NB4 (cell line): Measurements from ENCODE around the gene COL23A1.

Source experiments
- DNase-seq: peaks from one replicate; pipeline ENCODE4 v3.0.0; 2010; ENCODE audit warnings: low read depth
- H3K4me3 ChIP-seq: one replicate; pipeline ENCODE4 v1.5.1; 2011; ENCODE audit warnings: mild to moderate bottlenecking, low read depth, low read length, moderate library complexity
- MYC ChIP-seq: IDR thresholded peaks from 2 replicates; pipeline ENCODE4 v1.6.1; 2011; ENCODE audit warnings: low read depth, low read length
- POLR2A ChIP-seq: IDR thresholded peaks from 2 replicates; pipeline ENCODE4 v1.6.1; 2011; ENCODE audit warnings: mild to moderate bottlenecking; ENCODE audit not compliant: insufficient read length; ENCODE audit errors: extremely low read depth
- TF ChIP-seq, protein P1 (sequence below): IDR thresholded peaks from one replicate; pipeline ENCODE4 v1.5.1; 2012; ENCODE audit warnings: low read depth, low read length
- TF ChIP-seq, protein P2 (sequence below): IDR thresholded peaks from 2 replicates; pipeline ENCODE4 v1.6.1; 2011; ENCODE audit warnings: low read depth, low read length

Gene COL23A1

DNA sequence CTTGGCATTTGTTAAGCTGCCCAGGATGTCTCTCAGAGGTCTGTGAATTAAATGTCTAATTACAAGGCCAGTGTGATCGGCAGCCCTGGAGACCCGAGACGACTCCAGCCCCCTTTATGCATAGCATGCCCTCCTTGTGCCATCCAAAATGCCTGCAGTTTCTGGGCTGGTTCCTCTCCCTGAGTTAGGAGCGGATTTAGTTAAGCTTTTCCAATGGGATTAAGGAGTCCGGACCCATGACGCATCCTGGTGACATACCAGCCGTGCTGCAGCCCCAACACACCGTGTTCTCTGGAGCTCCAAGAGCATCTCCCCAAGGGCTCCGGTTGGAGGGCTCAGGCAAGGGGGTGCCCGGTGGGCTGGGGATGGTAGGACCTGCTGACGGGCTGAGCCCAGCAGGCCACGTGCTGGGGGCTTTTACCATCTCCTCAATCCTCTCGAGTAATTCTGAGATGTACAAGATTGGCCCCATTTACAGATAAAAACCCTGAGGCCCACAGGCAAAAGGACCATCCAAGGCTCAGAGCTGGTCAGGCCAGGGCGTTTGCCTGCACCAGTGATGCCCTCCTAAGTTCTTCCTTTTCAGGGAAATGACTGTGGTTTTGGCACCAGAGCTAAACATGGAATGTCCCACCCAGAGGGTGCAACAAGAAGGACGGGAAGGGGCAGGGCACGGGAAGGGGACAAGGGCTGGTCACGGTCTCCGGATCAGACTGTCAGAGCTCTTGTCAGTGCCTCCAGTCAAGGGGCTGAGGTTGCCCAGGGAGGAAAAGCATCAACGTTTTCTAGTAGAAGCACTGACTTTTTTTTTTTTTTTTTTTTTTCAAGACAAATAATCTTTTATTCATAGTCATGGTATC lies 275.0 kb downstream of the COL23A1 start:
- no peak for DNase-seq
- TF ChIP-seq POLR2A (no peak), MYC (no peak)
- TF ChIP-seq, protein P1, sequence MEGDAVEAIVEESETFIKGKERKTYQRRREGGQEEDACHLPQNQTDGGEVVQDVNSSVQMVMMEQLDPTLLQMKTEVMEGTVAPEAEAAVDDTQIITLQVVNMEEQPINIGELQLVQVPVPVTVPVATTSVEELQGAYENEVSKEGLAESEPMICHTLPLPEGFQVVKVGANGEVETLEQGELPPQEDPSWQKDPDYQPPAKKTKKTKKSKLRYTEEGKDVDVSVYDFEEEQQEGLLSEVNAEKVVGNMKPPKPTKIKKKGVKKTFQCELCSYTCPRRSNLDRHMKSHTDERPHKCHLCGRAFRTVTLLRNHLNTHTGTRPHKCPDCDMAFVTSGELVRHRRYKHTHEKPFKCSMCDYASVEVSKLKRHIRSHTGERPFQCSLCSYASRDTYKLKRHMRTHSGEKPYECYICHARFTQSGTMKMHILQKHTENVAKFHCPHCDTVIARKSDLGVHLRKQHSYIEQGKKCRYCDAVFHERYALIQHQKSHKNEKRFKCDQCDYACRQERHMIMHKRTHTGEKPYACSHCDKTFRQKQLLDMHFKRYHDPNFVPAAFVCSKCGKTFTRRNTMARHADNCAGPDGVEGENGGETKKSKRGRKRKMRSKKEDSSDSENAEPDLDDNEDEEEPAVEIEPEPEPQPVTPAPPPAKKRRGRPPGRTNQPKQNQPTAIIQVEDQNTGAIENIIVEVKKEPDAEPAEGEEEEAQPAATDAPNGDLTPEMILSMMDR: no peak
- TF ChIP-seq, protein P2, sequence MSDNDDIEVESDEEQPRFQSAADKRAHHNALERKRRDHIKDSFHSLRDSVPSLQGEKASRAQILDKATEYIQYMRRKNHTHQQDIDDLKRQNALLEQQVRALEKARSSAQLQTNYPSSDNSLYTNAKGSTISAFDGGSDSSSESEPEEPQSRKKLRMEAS: no peak
- H3K4me3 ChIP-seq: no peak overlapping the region

DNA sequence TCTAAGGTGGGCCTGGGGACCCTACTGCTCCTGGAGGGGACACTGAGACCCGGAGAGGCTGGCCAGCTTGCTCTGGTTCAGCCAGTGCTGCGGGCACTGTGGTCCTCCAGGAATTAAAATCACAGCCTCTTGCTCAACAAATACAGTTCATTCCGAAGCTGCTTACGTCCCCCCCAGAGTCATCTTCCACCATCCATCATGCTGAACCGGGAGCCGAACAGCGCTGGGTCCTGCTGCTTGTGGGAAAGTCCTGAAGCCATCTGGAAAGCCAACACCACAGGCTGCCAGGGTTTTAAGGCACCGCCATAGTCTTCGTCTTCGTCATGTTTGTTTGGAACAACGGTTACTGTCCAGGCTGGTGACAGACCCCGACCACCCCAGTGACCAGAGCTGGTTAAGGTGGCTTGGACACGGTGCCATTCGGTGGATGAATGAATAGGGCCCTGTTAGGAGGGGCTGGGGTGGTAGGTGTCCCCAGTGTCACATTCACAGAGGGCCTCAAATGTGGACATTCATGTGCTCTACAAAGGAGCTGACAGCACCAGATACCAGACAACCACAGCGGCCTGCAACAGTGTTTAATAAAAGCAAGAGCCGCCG lies 276.0 kb downstream of the COL23A1 start:
- TF ChIP-seq, protein P2: no peak
- TF ChIP-seq POLR2A: no peak
- TF ChIP-seq, protein P1: no peak
- no peak for TF ChIP-seq MYC
- no peak for DNase-seq
- H3K4me3 ChIP-seq: no peak overlapping the region

DNA sequence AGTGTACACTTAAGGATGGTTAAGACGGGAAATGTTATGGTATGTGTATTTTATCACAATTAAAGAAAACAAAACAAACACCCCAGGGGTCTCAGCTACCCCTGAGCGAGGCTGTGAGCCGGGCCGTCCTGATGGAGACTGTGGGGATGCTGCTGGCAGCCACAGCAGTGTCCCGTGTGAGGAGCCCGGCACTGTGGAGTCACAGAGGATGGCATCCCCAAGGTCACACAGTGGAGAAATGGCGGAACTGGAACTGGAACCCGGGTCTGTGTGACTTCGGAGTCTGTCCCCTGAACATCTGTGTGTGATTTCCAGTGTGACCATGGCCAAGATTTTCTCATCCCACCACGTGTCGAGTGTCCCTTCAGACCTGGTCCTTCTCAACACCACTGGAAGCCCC lies 276.9 kb downstream of the COL23A1 start:
- H3K4me3 ChIP-seq: peak overlapping the region; percentile 43
- no peak for DNase-seq
- TF ChIP-seq, protein P2: no peak
- TF ChIP-seq, protein P1: no peak
- TF ChIP-seq MYC (no peak), POLR2A (no peak)

DNA sequence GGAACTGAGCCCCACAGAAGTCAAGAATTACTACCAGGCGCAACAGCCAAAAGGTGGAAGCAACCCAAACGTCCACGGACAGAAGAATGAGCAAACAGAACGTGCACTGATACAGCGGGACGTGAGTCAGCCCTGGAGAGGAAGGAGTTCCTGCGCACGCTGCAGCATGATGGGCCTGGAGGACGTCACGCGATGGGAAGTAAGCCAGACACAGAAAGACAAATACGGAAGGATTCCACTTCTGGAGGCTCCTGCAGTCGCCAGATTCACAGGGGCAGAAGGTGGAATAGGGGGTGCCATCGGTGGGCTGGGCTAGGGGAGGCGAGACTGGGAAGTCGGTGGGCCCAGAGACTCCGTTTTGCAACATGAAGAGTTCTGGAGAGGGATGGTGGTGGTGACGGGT lies 277.3 kb downstream of the COL23A1 start:
- DNase-seq: peak; percentile 76
- peak overlapping the region; percentile 43 for H3K4me3 ChIP-seq
- TF ChIP-seq, protein P2: 0 out of 2 replicates have a peak, but pooled peaks have one; percentile 15
- TF ChIP-seq POLR2A: no peak

DNA sequence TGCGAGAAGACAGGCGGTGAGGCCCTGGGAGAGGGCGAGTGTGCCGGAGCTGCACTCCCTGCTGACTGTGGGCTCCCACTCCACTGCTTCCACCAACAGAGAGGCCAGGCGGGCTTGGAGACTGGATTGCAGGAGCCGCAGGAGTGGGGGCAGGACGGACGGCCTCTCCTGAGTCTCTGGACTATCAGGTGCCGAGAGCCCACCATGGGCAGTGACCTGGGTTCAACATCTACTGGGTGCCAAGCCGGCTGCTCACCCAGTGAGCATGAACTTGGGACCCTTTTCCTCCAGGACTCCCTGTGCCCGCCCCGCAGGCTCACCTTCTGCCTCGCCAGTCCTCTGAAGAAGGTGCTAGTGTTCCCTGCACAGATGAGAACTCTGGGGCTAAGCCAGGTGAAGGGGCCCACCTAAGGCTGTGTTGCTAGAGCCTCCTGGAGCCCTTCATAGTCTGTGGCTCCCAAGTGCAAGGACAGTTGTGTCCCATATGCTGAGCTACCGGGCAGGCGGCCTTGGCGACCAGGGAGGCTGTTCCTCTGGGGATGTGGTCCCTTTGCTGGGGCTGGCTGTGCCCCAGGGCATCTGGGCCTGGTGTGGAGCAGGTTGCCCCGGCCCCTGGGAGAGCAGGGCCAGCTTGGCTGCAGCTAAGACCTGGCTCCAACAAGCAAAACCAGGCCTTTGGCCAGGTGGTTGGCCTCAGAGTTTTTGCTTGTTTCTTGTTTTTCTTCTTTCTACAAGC lies 279.9 kb downstream of the COL23A1 start:
- no peak for DNase-seq
- no peak overlapping the region for H3K4me3 ChIP-seq
- TF ChIP-seq, protein P1: no peak
- no peak for TF ChIP-seq MYC
- no peak for TF ChIP-seq POLR2A
